BE2C (cell line): ENCODE results near the gene ENHO.
A peak's percentile ranks its signal among the peaks of the same experiment; 100 is the strongest.

ENCODE experiments used
- DNase-seq: peaks from one replicate; pipeline ENCODE4 v3.0.0-alpha.2; 2020
- H3K27me3 ChIP-seq: fragments of 250-450 bp; sonication (Bioruptor Pico); 2 replicates; pipeline ENCODE4 v1.5.1; 2020; ENCODE audit warnings: mild to moderate bottlenecking
- H3K36me3 ChIP-seq: fragments of 250-450 bp; sonication (Bioruptor Pico); 2 replicates; pipeline ENCODE4 v1.5.1; 2020; ENCODE audit warnings: mild to moderate bottlenecking
- H3K4me1 ChIP-seq: fragments of 250-450 bp; sonication (Bioruptor Pico); 2 replicates; pipeline ENCODE4 v1.5.1; 2020
- H3K4me3 ChIP-seq: 2 replicates; pipeline ENCODE4 v1.5.1; 2011; ENCODE audit warnings: low read depth, low read length
- H3K9me3 ChIP-seq: fragments of 250-450 bp; sonication (Bioruptor Pico); 2 replicates; pipeline ENCODE4 v1.5.1; 2020
- CTCF ChIP-seq: IDR thresholded peaks from 2 replicates; pipeline ENCODE4 v1.5.1; 2012; ENCODE audit warnings: mild to moderate bottlenecking, low read depth, low read length

The ENHO gene

GRCh38 chr9:34499076-34499475 is 23.7 kb downstream of the ENHO start:
- Histone ChIP-seq H3K4me1 (no peaks in the 10 kb centered on the region; the same call in 1 of the 2 replicates), H3K27me3 (no peaks in the 10 kb centered on the region), H3K36me3 (no peaks in the 10 kb centered on the region), H3K4me3 (no peak overlapping the region), H3K9me3 (no peaks in the 10 kb centered on the region)
- no peak for TF ChIP-seq CTCF
- DNase-seq, result no peak

DNA sequence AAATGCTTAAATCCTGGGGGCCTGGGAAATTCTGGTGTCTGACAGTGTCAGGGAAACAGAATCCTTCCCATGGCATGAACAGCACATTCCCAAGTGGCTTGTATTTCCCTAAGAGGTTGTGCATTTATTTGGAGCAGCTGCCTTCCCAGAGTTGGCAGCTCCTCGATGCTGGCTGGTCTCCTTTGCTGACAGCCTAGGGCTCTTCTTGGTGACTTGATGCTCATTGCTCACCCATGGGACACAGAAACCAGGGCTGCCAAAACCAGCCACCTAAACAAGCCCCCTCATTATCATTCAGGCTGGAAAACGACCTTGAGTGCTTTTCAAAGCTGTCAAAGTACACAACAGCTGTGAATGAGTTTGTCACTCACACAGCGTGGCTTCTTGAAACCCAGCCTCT is 24.2 kb downstream of the ENHO start:
- Histone ChIP-seq H3K9me3 (no peaks in the 10 kb centered on the region), H3K4me3 (no peak overlapping the region), H3K36me3 (no peaks in the 10 kb centered on the region), H3K4me1 (no peaks in the 10 kb centered on the region; the same call in 1 of the 2 replicates), H3K27me3 (no peaks in the 10 kb centered on the region)
- DNase-seq, result no peak
- no peak for TF ChIP-seq CTCF

DNA sequence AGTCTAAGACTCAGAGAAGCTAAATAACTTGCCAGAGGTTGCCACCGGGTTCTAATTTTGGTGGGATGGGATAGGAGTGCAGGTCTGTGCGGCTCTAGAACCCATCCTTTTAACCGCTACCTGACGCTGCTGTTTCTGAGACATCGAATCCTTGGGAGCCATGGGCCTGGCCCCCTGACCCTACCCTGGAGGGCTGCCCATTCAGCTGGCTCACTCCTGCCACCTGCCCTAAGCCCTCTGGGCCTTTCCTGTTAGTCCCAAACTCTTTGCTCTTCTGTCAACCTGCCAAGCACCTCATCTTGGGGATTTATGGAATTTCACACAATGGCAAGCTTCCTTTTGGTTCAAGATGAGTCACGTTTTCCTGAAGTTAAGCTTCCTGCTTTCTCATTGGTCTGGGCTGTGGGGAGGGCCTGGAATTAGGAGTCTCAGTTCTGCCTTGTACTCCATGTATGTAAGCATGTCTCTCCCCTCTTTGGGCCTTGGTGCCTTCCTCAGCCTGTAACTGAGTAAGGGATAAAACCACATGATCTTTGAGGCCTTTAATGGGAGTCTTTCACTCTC is 26.6 kb downstream of the ENHO start:
- Histone ChIP-seq H3K4me3 (no peak overlapping the region), H3K27me3 (no peaks in the 10 kb centered on the region), H3K4me1 (peaks cover 5% of the 10 kb centered on the region), H3K9me3 (no peaks in the 10 kb centered on the region), H3K36me3 (no peaks in the 10 kb centered on the region)
- no peak for DNase-seq
- no peak for TF ChIP-seq CTCF

- DNase-seq, result no peak
Measured at GRCh38 chr9:34493972-34494535, 28.7 kb downstream of the ENHO start.

GRCh38 chr9:34492051-34492450 is 30.7 kb downstream of the ENHO start:
- no peaks in the 10 kb centered on the region for H3K9me3 ChIP-seq
- no peaks in the 10 kb centered on the region for H3K27me3 ChIP-seq
- DNase-seq, result no peak
- TF ChIP-seq CTCF, result peak; percentile 31
- H3K4me1 ChIP-seq, result peaks cover 12% of the 10 kb centered on the region
- no peaks in the 10 kb centered on the region for H3K36me3 ChIP-seq
- H3K4me3 ChIP-seq, result no peak overlapping the region

More at GRCh38 chr9:34493972-34494535, 28.7 kb downstream of the ENHO start:
- Histone ChIP-seq H3K9me3 (no peaks in the 10 kb centered on the region), H3K36me3 (no peaks in the 10 kb centered on the region), H3K4me1 (peaks cover 12% of the 10 kb centered on the region), H3K4me3 (no peak overlapping the region), H3K27me3 (no peaks in the 10 kb centered on the region)
- no peak for TF ChIP-seq CTCF

DNA sequence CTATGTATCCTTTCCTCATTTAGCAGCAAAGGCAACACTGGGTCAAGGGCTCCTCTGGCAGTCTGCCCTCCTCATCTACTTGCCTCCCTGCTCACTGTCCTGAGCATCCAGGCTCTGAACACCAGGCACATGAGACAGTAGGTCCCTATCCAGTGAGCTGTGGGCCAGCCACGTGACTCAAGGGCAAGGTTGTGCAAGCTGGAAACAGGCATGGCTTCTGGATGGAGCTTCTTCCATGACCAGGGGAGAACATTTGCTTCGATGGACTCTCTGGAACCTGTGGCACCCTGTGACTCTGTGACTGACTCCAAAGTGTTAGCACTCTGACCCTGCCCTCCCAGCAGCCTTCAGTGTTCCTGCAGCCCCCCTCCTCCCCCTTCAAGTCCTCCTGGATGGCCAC is 31.2 kb downstream of the ENHO start:
- no peak for DNase-seq
- TF ChIP-seq CTCF, result no peak
- Histone ChIP-seq H3K4me1 (peaks cover 12% of the 10 kb centered on the region), H3K27me3 (no peaks in the 10 kb centered on the region), H3K4me3 (no peak overlapping the region), H3K9me3 (no peaks in the 10 kb centered on the region), H3K36me3 (no peaks in the 10 kb centered on the region)
